ENCODE data around the gene CCDC28B.

- TF ChIP-seq POLR2A (IDR thresholded peaks at IDR 0.05; ENCODE audit: low read depth, low read length) (no peak), POLR2AphosphoS5 (IDR thresholded peaks at IDR 0.05; ENCODE audit: low read depth, low read length) (no peak), PAX5 (IDR thresholded peaks at IDR 0.05; ENCODE audit: insufficient read depth, low read length, severe bottlenecking) (no peak), SPI1 (IDR thresholded peaks at IDR 0.05; ENCODE audit: low read depth, low read length) (no peak), POU2F2 (IDR thresholded peaks at IDR 0.05; ENCODE audit: low read depth, low read length) (no peak)
These were observed 18.6 kb downstream of the CCDC28B start for GRCh38 chr1:32219022-32219421.
